ENCODE results near the gene SNX1. TPM values are rescaled to one million over a fixed set of nuclear protein-coding genes. Genes with fewer than 3 reads are reported as not detected.

Gene SNX1
- total and polyA plus RNA-seq, 2 of the 13 experiments (the other 11 are each of a cell fraction or from before 2014, with no cell fraction given): 29.3 to 60.1 TPM

- TF ChIP-seq PBX2 (CRISPR knock-in tag; IDR thresholded peaks at IDR 0.05) (no peak), ZBTB40 (IDR thresholded peaks at IDR 0.05) (no peak), ZBTB40 (CRISPR knock-in tag; IDR thresholded peaks at IDR 0.05) (peak; percentile 72), ZNF142 (CRISPR knock-in tag; IDR thresholded peaks at IDR 0.05) (no peak), ZNF256 (CRISPR knock-in tag; conservative IDR thresholded peaks at IDR 0.05) (no peak), DBP (CRISPR knock-in tag; IDR thresholded peaks at IDR 0.05; ENCODE audit: not compliant biosample characterization) (no peak), ZXDC (CRISPR knock-in tag; IDR thresholded peaks at IDR 0.05) (0 out of 2 replicates have a peak, but pooled peaks have one; percentile 65)
These were observed 51.3 kb downstream of the SNX1 start (continued) for GRCh38 chr15:64146885-64147681.

Measured in HepG2 (cell line).